ELR (cell line): ENCODE measurements around the gene HOMEZ.
"Not testable (repeated sequence)": the region's sequence is repeated elsewhere in the genome, so short reads cannot be mapped to it uniquely, and the experiment has no call there.

Source experiments
- DNase-seq: peaks from one replicate; pipeline ENCODE4 v3.0.0-alpha.2; 2015; ENCODE audit warnings: low read depth

Gene HOMEZ

DNA sequence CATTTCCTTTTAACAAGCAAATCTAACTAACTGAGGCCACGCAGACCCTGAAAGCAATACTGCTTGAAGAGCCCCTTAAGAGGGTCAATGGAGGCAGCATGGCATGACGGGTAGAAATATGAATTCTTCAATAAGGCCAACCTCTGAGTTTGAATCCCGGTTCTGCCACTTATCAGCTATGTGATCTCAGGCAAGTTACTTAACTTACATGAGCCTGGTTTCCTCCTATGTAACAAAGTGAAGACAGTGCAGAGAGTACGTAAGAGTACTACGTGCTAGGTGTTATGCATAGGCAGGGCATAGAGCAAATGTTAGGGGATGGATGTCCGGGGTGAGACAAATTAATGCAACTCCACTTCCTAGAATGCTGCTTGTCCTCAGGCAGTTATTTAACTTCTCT, 4.7 kb downstream of the HOMEZ start:
- DNase-seq: no peak

DNA sequence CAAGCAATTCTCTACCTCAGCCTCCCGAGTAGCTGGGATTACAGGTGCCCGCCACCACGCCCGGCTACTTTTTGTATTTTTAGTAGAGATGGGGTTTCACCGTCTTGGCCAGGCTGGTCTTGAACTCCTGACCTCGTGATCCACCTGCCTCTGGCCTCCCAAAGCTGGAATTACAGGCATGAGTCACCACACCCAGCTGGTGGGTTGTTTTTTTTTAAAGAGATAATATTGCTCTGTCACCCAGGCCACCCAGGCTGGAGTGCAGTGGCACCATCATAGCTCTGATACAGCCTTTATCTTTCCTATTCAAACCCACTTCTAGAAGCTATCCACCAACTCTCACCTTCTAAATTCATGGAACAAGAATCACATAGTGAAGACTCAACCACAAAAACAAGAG, 8.0 kb downstream of the HOMEZ start:
- DNase-seq: not testable (repeated sequence)

DNA sequence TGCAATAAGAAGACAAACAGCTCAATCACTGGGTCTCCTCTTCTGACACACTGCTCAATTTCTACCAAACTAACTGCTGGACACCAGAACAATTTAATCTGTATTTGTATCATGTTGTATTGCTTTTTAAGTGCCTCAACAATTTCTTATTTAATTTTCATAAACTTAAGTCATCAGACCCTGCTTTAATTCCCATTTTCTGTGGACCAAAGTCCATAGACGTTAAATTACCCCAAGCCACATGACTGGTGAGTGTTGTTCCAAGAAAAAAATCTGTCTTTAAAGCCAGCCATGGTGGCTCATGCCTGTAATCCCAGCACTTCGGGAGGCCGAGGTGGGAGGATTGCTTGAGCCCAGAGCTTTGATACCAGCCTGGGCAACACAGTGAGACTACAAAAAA, 8.7 kb downstream of the HOMEZ start:
- no peak for DNase-seq

DNA sequence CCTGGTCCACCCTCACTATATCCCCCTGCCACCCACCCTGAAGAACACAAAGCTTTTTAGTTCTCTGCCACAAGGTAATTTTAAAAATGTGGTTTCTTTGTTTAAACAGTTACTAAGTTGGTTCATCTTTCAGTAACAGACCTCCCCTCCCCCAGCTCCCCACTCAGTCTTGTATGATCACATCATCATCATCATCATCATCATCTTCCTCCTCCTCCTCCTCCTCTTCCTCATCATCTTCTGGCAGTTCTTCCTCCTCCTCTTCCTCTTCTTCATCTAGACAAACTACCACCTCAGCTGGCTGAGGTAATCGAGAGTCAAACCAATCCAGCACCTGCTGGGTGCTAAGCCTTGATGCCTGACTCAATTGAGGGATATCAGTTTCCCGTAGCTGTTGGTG, 10.5 kb downstream of the HOMEZ start:
- no peak for DNase-seq

DNA sequence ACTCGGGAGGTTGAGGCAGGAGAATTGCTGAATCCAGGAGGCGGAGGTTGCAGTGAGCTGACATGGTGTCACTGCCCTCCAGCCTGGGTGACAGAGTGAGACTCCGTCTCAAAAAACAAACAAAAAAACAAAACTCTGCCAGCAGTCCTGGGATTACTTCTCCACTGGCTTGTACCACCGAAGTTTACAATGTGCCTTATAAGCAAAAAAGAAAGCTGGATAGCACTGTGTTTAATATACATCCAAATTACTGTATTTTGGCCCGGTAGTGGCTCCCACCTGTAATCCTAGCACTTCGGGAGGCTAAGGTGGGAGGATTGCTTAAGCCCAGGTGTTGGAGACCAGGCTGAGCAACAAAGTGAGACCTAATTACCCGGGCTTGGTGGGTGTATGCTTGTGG, 16.7 kb downstream of the HOMEZ start:
- no peak for DNase-seq

DNA sequence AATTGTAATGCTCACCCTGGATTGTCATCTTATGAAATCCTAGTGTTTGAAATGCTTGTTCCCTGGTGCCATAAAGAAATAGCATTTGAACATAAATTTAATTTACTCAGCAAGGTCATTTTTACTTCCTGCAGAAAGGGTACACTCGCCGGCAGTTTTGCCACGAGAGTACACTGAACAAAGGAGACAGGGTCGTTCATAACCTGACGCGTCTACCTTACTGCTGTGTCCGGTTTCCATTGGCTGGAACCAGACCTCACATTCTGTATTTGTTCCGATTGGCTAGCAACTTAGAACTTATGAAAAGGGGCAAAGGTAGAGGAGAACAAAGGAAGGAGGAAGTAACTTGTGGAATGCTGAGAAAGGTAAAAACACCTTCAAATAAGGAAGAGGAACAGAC, 25.1 kb downstream of the HOMEZ start:
- not testable (repeated sequence) for DNase-seq

DNA sequence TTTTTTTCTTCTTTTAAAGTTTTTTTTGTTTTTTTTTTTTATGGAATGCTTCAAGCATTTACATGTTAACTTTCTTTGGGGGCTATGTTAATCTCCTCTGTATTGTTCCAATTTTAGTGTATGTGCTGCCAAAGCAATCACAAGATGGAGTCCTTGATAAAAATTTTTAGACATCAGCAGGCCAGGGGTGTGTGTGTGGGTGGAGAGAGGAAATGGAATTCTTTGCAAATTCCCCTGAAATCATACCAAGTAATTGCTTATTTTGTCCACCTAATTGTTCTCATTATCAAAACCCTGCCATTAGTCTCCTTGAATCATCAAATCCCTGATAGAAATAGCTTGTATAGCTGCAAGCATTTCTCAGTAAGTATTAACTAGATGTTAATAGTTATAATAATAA, 26.5 kb downstream of the HOMEZ start:
- no peak for DNase-seq

DNA sequence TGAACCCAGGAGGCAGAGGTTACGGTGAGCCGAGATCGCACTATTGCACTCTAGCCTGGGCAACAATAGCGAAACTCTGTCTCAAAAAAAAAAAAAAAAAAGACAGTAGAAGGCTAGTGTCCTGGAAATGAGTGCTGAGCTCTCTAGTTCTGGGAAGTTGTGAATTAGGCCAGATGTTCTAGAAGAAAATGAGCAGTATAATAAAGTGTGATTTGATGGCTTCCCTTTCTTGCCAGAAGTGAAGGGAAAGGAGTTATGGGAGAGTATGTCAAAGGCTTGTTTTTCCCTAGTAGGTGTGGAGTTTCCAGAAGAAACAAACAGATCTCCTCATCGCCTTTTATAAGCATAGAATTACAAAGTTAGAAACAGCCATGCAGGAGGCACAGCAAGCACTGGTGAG, 27.7 kb downstream of the HOMEZ start:
- no peak for DNase-seq

DNA sequence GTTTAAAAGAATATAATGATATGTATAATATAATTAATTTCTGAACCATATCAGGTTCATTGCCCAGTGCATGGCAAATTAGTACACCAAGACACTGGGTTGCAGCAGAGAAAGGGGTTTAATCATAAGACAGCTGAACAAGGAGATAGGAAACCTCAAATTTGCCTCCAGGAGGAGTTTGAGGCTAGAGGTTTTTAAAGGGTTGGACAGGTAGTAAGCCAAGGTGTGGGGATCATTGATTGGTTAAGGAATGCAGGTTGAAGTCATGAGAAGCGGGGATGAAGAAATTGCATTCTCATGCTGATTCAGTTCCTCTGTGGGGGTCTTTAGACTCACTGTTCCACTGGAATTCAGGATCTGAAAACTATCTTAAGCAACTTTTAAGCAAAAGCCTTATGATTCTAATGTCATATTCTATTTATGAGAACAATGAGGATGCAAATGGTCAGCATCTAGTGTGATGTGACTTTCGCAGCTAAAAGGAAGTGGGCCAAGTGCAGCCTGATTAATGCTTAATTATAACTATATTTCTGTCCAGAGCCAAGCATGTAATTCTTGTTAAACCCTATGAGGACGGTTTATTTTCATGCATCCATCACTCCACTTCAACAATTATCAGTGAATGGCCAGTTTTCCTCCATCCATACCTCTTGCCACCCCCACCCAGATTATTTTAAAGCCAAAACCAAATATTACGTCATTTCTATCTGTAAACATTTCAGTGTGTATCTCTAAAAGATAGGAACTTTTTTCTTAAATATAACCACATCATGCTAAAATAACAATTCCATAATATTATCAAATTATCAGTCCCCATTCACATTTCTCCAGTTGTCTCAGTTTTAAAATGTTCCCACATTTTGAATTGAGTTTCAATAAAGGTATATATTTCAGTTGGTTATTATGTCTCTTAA, 33.3 kb downstream of the HOMEZ start:
- no peak for DNase-seq

DNA sequence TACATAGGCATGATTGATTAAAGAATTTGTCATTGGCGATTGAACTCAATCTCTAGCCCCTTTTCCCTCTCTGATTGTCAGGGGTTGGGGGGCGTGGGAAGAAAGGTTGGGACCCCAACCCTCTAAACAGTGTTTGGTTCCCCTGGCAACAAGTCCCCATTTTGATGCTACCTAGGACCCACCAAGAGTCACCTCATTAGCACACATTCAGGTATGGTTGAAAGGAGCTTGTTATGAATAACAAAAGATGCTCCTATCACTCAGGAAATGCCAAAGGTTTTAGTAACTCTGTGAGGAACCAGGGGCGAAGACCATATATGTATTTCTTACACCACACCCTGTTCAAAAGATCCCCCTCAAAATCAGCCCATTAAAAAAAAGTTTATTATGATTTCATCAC, 33.9 kb downstream of the HOMEZ start:
- no peak for DNase-seq

DNA sequence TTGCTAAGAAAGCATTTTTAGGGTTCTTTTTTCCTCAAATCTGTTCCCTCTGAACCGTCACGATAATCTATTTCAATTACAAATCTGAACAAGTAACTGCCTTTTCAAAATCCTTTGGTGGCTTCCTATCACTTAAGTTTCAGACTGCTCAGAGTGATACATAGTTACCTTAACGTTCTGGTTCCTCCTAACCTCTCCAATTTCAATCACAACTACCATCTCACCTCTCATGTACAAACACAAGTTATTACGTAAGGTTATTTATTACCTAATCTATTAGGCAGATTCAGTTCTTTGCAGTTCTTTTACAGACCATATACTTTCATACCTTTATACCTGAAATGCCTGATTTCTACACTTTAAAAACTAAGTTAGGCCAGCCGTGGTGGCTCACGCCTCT, 36.1 kb downstream of the HOMEZ start:
- no peak for DNase-seq

DNA sequence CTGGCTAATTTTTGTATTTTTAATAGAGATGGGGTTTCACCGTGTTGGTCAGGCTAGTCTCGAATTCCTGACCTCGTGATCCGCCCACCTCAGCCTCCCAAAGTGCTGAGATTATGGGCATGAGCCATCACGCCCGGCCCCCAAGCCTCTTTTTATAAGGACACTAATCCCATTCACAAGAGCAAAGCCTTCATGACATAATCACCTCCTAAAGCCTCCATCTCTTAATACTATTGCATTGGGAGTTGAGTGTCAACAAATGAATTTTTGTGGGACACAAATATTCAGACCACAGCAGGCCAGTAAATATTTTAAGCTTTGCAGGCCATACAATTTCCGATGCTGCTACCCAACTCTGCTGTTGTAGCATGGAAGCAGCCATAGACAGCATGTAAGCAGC, 37.3 kb downstream of the HOMEZ start:
- no peak for DNase-seq

DNA sequence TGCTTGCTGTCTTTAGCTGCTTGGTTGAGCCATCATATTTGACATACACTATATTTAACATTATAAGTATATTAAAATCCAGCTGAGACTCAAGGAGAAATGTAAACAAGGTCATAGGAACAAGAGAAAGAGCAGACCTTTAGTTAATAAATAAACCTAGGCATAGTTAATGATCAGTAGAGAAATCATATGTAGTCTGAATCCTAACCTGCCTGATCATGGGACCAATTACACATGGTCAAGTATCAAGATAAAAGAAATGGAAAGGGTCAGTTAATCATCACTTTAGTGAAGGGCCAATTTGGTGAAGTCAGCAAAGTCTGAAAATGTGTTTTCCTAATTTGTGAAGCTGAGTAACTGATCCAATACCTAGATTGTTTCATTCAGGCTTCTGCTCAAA, 40.6 kb downstream of the HOMEZ start:
- no peak for DNase-seq

DNA sequence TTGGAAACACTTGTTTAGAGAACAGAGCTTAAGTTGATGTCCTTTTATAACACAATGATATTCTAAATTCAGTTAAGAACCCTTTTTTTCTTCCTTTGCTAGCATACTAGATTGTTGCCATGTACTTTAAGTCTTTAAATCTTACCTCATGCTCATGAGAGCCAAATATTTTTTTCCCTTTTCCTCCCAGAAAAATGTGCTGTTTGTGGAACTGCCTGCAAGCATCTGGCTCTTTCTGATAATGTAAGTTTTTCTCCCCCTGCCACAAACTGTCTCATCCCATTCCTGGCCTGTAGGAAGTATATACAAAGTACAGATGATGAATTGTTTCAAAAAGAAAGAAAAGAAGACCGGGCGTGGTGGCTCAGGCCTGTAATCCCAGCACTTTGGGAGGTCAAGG, 42.9 kb downstream of the HOMEZ start:
- DNase-seq: no peak

DNA sequence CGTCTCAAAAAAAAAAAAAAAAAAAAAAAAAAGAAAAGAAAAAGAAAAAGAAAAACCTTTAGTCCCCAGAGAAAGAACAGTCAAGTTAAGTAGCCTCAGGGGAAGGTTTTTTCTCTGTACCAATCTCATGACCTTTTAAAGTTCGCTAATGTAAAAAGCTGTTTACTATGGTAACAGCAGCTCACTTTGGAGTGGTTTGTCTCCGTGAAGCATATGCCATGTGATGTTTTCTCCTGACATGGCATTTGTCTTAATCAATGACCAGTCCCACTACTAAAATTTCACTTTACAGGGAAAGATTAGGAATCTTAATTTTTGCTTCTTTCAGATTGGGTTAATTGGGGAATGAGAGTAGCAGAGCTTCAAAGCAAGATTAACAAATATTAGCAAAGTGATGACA, 43.9 kb downstream of the HOMEZ start:
- DNase-seq: no peak

DNA sequence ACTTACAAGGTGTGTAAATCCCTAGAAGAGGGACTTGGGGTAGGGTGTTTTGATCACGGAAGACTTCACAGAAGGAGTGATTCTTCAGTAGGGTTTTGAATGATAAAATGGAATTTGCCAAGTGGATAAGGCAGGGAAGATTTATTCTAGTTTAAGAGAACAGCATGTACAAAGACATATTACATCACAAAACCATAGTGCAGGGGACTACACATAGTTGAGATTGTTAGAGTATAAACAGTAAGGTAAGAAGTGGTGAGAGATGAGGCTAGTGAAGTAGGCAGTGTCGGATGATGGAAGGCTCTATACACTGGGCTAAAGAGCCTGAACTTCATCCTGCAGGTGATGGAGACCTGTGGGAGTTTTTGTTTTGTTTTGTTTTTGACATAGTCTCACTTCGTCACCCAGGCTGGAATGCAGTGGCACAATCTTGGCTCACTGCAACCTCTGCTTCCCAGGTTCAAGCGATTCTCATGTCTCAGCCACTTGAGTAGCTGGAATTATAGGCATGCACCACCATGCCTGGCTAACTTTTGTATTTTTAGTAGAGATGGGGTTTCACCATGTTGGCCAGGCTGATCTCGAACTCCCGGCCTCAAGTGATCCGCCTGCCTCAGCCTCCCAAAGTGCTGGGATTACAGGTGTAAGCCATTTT, 44.7 kb downstream of the HOMEZ start:
- not testable (repeated sequence) for DNase-seq

DNA sequence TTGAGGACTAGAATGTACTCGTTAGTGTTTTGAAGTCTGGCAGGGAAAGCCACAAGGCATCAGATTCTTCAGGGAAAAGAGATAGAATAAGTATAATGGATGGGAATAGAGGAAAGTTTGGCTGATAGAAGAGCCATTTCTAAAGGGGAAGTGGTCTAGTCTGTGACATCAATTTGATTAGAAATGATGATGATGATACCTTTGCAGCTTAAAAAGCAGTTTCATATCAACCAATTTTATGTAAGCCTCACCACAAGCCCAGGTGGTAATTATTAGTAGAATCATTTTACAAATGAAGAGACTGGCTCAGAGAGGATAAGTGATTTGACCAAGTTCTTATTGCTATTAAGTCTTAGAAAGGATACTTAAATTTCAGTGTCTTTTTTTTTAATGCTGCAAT, 45.3 kb downstream of the HOMEZ start:
- DNase-seq: no peak

DNA sequence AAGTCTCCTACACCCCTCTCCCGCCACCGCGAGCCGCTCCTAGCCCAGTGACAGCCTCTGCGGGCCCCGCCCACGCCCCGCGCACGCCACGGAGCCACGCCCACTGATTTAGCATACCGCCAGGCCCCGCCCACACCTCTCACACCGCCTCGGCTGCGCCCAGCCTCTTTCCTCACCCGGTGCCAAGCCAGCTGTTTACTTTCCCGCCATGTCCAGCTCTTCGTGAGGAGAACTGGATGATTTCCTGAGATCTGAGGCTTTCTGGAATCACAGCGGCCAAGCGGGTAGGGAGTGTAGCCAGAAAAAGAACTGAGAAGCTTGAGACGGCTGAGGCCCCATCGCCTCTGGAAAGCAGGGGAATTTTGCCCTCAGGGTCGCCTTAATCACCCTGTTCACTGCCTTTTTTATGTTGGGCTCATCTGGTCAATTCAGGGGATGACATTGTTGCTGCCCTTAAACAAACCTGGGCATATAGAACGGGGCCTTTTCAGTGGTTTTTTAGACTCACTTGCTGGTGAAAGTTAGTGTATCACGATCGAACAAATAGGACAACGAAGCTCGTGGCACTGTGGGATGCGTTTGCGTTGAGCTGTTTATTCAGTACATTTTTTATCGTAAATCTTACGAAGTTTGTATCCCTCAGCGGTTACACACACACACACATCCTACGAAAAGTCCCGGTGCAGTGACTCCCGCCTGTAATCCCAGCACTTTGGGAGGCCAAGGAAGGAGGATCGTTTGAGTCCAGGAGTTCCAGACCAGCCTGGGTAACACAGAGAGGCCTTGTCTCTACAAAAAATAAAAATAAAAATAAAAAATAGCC, 47.9 kb downstream of the HOMEZ start, which contains the start of gene RNF212B:
Gene RNF212B (plus strand): TSS at position 165 of the 823 bp plus-strand sequence. CDS start 2,410 bp downstream, outside the sequence.
- peak; percentile 80 for DNase-seq

DNA sequence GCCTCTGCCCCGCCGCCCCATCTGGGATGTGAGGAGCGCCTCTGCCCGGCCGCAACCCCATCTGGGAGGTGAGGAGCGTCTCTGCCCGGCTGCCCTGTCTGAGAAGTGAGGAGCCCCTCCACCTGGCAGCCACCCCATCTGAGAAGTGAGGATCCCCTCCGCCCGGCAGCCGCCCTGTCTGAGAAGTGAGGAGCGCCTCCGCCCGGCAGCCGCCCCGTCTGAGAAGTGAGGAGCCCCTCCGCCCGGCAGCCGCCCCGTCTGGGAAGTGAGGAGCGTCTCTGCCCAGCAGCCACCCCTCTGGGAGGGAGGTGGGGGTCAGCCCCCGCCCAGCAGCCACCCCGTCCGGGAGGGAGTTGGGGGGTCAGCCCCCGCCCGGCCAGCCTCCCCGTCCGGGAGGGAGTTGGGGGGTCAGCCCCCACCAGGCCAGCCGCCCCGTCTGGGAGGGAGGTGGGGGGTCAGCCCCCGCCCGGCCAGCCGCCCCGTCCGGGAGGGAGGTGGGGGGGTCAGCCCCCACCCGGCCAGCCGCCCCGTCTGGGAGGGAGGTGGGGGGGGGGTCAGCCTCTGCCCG, 53.6 kb downstream of the HOMEZ start:
- not testable (repeated sequence) for DNase-seq

DNA sequence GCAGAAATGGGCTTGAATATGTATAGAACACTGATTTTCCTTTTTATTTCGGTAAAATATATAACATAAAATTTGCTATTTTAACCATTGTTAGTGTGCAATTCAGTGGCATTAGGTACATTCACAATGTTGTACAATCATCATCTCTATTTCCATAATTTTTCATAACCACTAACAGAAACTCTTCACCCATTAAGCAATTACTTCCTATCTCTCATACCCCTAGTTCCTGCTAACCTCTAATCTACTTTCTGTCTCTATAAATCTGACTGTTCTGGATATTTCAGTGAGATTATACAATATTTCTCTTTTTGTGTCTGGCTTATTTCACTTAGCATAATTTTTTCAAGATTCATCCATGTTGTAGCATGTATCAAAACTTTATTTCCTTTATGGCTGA, 57.1 kb downstream of the HOMEZ start:
- DNase-seq: no peak

DNA sequence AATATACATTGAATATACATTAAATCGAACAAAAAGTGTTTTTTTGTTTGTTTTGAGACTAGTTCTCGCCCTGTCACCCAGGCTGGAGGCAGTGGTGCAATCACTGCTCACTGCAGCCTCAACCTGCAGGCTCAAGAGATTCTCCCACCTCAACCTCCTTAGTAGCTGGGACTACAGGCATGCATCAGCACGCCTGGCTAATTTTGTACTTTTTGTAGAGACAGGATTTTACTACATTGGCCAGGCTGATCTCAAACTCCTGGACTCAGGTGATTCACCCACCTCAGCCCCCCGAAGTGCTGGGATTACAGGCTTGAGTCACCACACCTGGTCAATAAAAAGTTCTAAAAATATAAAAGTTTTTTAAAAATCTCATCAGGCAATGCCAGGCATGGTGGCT, 58.4 kb downstream of the HOMEZ start:
- no peak for DNase-seq

DNA sequence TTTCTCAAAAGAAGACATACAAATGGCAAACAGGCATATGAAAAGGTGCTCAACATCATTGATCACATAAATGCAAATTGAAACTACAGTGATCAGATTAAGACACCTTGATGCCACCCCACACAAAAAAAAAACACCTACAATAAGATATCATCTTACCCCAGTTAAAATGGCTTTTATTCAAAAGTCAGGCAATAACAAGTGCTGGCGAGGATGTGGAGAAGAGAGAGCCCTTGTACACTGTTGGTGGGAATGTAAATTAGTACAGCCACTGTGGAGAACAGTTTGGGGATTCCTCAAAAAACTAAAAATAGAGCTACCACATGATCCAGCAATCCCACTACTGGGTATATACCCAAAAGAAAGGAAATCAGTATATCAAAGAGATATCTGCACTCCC, 61.0 kb downstream of the HOMEZ start:
- not testable (repeated sequence) for DNase-seq
